ENCODE data around the gene ZRANB3.
"Not testable (repeated sequence)": the region's sequence is repeated elsewhere in the genome, so short reads cannot be mapped to it uniquely, and the experiment has no call there.

Gene ZRANB3

GRCh38 chr2:135168204-135168856 is 362.7 kb downstream of the ZRANB3 start:
- DNase-seq = no peak

DNA sequence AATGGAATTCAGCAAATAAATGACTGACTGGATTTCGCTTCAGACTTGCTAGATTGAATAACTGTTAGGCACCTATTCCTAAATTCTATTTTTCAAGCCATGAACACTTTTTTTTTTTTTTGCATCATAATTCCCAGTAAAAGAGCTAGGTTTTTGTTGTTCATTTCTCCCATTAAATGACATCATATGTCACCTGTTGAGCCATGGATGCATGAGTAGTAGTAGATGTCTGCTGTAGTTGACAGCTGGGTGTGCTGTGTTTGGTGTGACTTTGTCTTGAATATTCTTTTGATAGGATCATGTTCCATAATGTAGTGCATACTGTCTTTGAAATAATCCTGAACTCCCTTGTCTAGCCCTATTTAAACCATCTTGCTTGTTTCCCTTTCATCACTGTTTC is 363.7 kb downstream of the ZRANB3 start:
- no peak for DNase-seq

GRCh38 chr2:135164431-135164830 is 366.6 kb downstream of the ZRANB3 start:
- DNase-seq = no peak

GRCh38 chr2:135163901-135164300 is 367.1 kb downstream of the ZRANB3 start:
- DNase-seq = no peak

- no peak for DNase-seq
Observed at GRCh38 chr2:135163306-135163705, 367.7 kb downstream of the ZRANB3 start.

GRCh38 chr2:135162786-135163185 is 368.2 kb downstream of the ZRANB3 start:
- DNase-seq = no peak

DNA sequence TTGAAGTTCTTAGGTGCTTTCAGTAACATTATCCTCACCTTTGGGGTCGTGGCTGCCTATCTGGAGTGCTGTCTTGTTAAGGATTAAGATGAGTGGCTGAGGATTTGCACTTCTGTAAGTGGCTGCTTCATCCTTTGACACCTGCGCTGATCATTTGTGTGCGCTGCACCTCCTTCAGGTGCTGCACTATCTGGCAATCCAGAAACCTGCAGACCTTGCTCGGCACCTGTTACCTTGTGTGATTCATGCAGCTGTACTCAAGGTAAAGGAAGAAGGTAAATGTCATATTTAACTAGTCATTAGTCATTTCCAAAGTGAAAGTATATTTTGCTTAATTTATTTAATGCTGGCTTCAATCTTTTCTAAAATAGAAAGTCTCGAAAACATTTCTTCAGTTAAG is 368.6 kb downstream of the ZRANB3 start:
- no peak for DNase-seq

- no peak for DNase-seq
Observed at GRCh38 chr2:135159191-135159590, 371.8 kb downstream of the ZRANB3 start.

- no peak for DNase-seq
Observed at GRCh38 chr2:135157856-135158255, 373.2 kb downstream of the ZRANB3 start.

DNA sequence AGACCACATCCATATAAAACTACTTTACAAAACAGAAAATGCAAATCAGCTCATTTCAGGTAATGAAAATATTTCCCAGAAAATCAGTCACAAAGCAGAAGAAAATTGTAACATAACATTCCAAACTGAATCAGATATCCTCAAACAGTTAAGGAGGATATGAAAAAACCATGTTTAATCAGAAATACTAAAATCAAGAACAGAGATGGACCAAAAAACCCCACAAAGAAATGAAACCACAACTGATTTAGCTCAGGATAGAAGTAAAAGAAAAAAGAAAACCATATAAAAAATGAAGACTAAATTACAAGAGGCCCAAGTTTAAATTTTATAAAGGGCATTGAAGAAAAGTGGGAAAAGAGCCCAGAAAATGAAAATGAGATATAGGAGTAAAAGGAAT is 376.1 kb downstream of the ZRANB3 start:
- no peak for DNase-seq

- no peak for DNase-seq
Observed at GRCh38 chr2:135152361-135152760, 378.7 kb downstream of the ZRANB3 start.

- DNase-seq = no peak
Observed at GRCh38 chr2:135151615-135152014, 379.4 kb downstream of the ZRANB3 start.

- no peak for DNase-seq
Observed at GRCh38 chr2:135150725-135151124, 380.3 kb downstream of the ZRANB3 start.

GRCh38 chr2:135149251-135149650 is 381.8 kb downstream of the ZRANB3 start:
- no peak for DNase-seq

- no peak for DNase-seq
Observed at GRCh38 chr2:135144343-135144742, 386.7 kb downstream of the ZRANB3 start.

GRCh38 chr2:135142323-135142722 is 388.7 kb downstream of the ZRANB3 start:
- no peak for DNase-seq

- no peak for DNase-seq
Observed at GRCh38 chr2:135140606-135141005, 390.4 kb downstream of the ZRANB3 start.

GRCh38 chr2:135132314-135132713 is 398.7 kb downstream of the ZRANB3 start:
- no peak for DNase-seq

GRCh38 chr2:135130751-135131150 is 400.3 kb downstream of the ZRANB3 start:
- no peak for DNase-seq

DNA sequence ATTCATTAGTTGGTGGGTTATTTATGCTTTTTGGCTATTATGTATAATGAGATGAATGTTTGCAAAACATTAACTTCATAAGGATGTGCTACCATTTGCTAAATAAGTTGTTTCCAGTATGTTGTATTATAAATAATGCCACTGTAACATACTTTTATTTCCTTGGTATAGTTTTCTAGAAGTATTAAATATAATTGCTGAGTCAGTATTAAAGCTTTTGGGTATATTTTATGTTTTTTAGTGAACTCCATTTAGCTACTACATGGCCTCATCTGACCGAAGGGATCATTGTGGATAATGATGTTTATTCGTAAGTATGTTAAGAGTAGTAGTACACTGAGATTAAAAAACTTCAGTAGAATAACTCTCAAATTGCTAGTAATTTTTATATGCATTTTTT is 405.1 kb downstream of the ZRANB3 start:
- no peak for DNase-seq

DNA sequence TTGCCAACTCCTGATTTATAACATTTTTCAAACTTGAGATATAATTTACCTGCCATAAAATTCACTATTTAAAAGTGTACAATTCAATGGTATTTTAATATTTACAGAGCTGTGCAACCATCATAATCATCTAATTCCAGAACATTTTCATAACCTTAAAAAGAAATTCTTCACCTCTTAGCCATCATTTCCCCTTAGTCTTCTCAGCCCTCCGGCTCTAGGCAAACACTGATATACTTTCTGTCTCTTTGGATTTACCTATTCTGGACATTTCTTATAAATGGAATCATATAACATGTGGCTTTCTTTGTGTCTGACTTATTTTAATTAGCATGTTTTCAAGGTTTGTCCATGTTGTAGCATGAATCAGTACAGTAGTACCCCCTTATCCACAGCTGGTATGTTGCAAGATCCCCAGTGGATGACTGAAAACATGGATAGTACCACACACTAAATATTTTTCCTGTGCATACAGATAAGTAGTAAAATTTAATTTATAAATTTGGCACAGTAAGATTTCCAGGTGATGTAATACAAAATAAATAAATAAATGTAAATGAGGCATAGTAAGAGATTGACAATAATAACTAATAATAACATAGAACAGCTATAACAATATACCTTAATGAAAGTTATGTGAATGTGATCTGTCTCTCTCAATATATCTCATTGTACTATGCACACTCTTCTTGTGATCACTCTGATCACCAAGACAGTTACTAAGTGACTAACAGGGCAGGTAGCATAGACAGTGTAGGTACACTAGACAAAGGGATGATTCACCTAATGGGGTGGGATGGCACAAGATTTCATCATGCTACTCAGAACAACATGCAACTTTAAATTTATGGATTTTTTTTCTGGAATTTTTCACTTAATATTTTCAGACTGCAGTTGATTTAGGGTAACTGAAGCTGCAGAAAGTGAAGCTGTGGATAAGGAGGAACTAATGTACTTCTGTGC is 405.8 kb downstream of the ZRANB3 start:
- DNase-seq = no peak

DNA sequence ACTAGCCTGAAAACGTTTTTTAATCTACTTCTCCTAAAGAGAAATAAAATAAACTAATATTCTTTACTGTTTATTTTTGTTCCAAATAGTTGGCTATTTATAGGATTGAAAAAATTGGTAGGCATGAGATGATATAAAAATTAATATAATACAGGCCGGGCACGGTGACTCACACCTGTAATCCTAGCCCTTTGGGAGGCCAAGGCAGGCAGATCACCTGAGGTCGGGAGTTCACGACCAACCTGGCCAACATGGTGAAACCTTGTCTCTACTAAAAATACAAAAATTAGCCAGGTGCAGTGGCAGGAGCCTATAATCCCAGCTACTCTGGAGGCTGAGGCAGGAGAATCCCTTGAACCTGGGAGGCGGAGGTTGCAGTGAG is 409.4 kb downstream of the ZRANB3 start:
- DNase-seq = not testable (repeated sequence)

- DNase-seq = no peak
Observed at GRCh38 chr2:135121016-135121657, 409.9 kb downstream of the ZRANB3 start.

DNA sequence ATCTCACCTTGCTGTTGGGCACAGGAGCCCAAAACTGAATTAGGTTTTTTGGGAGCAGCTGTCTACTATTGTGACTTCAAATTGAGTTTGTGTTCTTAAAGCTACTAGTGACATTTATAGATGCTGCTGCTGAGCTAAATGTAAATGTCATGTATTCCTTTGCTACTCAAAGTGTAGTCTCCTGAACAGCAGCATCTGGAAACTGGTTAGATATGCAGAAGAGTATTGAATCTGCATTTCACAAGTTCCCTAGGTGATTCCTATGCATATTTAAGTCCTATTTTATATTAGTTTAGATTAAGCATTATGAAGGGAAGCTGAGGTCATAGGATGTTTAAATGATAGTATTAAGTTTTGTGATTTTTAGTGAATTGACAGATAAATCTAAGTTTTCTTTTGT is 411.4 kb downstream of the ZRANB3 start:
- no peak for DNase-seq

Measured in NCI-H1105 treated with DMSO at 0.1 percent for 48 hours (cell line).